ENCODE results near the gene TAF7L. TPM values are rescaled to one million over a fixed set of nuclear protein-coding genes. Genes with fewer than 3 reads are reported as not detected.

The TAF7L gene
- total RNA-seq, 1 donor from 2014 or later, result 0.30 TPM

DNA sequence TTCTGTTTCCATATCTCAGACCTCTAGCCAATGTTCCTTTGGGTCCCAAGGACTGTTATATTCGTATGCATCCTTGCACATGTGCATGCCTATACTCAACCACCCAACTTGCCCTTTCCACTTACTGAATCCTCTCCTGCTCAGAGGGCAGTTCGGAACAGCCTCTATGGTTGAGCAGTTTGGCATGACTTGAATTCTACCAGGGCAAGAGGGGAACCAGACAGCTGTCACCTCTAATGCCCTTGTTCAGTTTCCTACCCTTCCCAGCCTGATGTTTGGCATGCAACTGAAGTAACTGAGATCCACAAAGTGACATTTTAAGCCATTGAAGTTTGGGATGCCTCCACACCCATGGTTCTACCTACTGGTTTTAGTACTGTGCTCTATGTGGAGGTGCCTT, 54.1 kb downstream of the TAF7L start:
- H3K27ac Mint-ChIP-seq (ENCODE audit: unreplicated experiment), result no peak overlapping the region

DNA sequence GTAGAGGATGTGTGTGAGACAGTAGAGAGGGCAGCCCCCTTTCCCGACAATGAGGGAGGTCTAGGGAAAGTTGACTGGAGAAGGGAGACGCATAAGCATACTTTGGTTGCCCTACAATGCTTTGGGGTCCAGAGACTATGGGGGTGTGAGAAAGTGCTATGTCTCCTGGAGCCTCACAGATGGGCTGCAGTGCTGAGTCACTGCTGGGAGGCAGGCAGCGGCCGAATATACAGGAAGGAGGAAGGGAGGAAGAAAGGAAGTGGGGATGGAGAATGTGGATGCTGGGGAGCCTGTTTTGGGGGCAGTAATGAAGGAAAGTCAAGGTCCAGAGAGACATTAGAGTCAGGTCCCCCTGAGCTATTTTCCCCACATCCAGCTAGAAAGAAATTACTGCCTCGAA, 58.8 kb downstream of the TAF7L start:
- Mint-ChIP-seq H3K4me3 (ENCODE audit: unreplicated experiment) (no peak overlapping the region), H3K27ac (ENCODE audit: unreplicated experiment) (no peak overlapping the region), H3K36me3 (ENCODE audit: low read depth) (no peaks in the 10 kb centered on the region), H3K4me1 (ENCODE audit: low read depth) (peaks cover 21% of the 10 kb centered on the region), H3K9me3 (ENCODE audit: low read depth) (peaks cover 13% of the 10 kb centered on the region), H3K27me3 (ENCODE audit: low read depth) (no peaks in the 10 kb centered on the region)
- TF ChIP-seq, protein P1, sequence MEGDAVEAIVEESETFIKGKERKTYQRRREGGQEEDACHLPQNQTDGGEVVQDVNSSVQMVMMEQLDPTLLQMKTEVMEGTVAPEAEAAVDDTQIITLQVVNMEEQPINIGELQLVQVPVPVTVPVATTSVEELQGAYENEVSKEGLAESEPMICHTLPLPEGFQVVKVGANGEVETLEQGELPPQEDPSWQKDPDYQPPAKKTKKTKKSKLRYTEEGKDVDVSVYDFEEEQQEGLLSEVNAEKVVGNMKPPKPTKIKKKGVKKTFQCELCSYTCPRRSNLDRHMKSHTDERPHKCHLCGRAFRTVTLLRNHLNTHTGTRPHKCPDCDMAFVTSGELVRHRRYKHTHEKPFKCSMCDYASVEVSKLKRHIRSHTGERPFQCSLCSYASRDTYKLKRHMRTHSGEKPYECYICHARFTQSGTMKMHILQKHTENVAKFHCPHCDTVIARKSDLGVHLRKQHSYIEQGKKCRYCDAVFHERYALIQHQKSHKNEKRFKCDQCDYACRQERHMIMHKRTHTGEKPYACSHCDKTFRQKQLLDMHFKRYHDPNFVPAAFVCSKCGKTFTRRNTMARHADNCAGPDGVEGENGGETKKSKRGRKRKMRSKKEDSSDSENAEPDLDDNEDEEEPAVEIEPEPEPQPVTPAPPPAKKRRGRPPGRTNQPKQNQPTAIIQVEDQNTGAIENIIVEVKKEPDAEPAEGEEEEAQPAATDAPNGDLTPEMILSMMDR (IDR thresholded peaks at IDR 0.05), result no peak
- DNase-seq (ENCODE audit: low spot score), result no peak

More for the DNA sequence above, 54.1 kb downstream of the TAF7L start:
- TF ChIP-seq, protein P1 (IDR thresholded peaks at IDR 0.05), result no peak
- H3K4me3 Mint-ChIP-seq (ENCODE audit: unreplicated experiment), result no peak overlapping the region
- no peaks in the 10 kb centered on the region for H3K36me3 Mint-ChIP-seq (ENCODE audit: low read depth)
- DNase-seq (ENCODE audit: low spot score), result no peak
- H3K27me3 Mint-ChIP-seq (ENCODE audit: low read depth), result no peaks in the 10 kb centered on the region
- H3K4me1 Mint-ChIP-seq (ENCODE audit: low read depth), result no peaks in the 10 kb centered on the region
- H3K9me3 Mint-ChIP-seq (ENCODE audit: low read depth), result peaks cover 9% of the 10 kb centered on the region

DNA sequence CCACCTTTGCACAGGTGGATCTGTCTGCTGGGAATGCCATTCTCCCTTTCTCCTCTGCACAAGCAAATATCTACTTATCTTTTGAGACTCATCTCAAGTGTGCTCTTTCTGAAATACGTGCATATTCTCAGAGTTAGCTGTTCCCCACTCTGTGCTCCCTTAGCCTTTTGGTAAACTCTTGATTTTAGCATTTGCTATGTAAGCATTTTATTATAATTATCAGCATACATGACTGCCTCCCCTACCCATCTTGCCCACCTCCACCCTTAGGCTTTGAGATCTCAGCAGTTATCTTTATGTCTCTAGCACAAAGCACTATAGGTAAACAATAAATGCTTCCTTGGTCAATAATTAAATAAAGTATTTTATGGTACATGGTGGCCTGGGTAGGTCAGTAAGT, 60.1 kb downstream of the TAF7L start:
- Mint-ChIP-seq H3K27me3 (ENCODE audit: low read depth) (no peaks in the 10 kb centered on the region), H3K27ac (ENCODE audit: unreplicated experiment) (no peak overlapping the region), H3K36me3 (ENCODE audit: low read depth) (no peaks in the 10 kb centered on the region), H3K4me1 (ENCODE audit: low read depth) (peaks cover 21% of the 10 kb centered on the region), H3K4me3 (ENCODE audit: unreplicated experiment) (no peak overlapping the region), H3K9me3 (ENCODE audit: low read depth) (peaks cover 17% of the 10 kb centered on the region)
- TF ChIP-seq, protein P1 (IDR thresholded peaks at IDR 0.05), result no peak
- DNase-seq (ENCODE audit: low spot score), result no peak

DNA sequence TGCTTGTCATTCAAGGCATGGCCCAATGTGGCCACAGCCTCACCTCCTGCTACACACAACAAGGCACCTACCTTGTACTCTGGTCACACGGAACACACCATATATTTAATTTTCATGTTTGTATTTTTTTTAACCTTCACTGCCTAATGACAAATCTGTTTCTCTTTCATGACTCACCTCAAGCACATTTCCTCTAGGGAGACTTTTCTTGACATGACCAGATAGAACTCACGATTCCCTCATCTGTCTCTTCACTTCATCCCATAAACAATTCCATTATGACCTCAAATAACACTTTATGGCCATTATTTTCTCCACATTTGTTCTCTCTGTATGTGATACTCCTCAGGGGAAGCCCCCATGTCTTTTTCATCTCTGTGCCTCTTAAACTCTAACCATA, 60.5 kb downstream of the TAF7L start:
- TF ChIP-seq, protein P1 (IDR thresholded peaks at IDR 0.05), result no peak
- DNase-seq (ENCODE audit: low spot score), result no peak
- Mint-ChIP-seq H3K36me3 (ENCODE audit: low read depth) (no peaks in the 10 kb centered on the region), H3K9me3 (ENCODE audit: low read depth) (peaks cover 17% of the 10 kb centered on the region), H3K27ac (ENCODE audit: unreplicated experiment) (no peak overlapping the region), H3K4me3 (ENCODE audit: unreplicated experiment) (no peak overlapping the region), H3K27me3 (ENCODE audit: low read depth) (no peaks in the 10 kb centered on the region), H3K4me1 (ENCODE audit: low read depth) (peaks cover 21% of the 10 kb centered on the region)

DNA sequence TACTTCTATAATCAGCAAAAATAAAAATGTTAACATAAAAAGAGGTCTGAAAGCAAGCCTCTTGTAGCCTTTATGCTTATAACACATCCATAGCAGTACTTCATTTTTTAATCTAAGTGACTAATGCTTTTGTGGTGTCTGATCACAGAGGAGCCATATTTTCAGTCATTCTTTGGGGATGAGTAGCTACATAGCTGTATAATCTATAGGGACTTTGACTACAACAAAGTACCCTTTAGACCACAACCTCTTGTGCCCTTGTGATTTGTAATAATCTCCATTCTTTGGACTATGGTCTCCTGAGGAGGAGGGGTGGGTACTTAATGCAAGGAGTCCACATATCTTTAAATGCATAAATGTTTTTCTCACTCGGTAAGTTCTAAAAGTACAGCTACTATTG, 62.0 kb downstream of the TAF7L start:
- no peaks in the 10 kb centered on the region for H3K36me3 Mint-ChIP-seq (ENCODE audit: low read depth)
- H3K27me3 Mint-ChIP-seq (ENCODE audit: low read depth), result no peaks in the 10 kb centered on the region
- H3K9me3 Mint-ChIP-seq (ENCODE audit: low read depth), result peaks cover 17% of the 10 kb centered on the region
- TF ChIP-seq, protein P1 (IDR thresholded peaks at IDR 0.05), result no peak
- no peak for DNase-seq (ENCODE audit: low spot score)
- H3K4me3 Mint-ChIP-seq (ENCODE audit: unreplicated experiment), result no peak overlapping the region
- peak overlapping the region; percentile 59 for H3K27ac Mint-ChIP-seq (ENCODE audit: unreplicated experiment)
- peaks cover 21% of the 10 kb centered on the region for H3K4me1 Mint-ChIP-seq (ENCODE audit: low read depth)

All from chondrocyte (in vitro differentiated cells).